OCI-LY1 (cell line): ENCODE measurements around the gene TFDP2.

Experiments
- CTCF ChIP-seq: fragments of 200-600 bp; sonication (generic), shearing (Covaris generic); IDR thresholded peaks from 2 replicates; pipeline ENCODE4 v1.5.1; 2017; ENCODE audit warnings: mild to moderate bottlenecking, antibody characterized with exemption, low read length, moderate library complexity, mixed read lengths
- EZH2 ChIP-seq: fragments of 200-600 bp; sonication (generic), shearing (Covaris generic); IDR thresholded peaks from 2 replicates; pipeline ENCODE4 v1.8.0; 2017; ENCODE audit warnings: borderline replicate concordance, mixed run types, mild to moderate bottlenecking, antibody characterized with exemption, low read length, moderate library complexity, mixed read lengths

GRCh38 chr3:142150271-142150670 is 927 bp upstream of the TFDP2 start:
- no peak for TF ChIP-seq CTCF
- no peak for TF ChIP-seq EZH2
